Effector memory CD4-positive, alpha-beta T cell (primary cell): ENCODE measurements around the gene SLC15A4.

Source experiments
- DNase-seq, 3 donors: peaks; one replicate each; pipeline ENCODE4 v3.0.0-alpha.2; 2020
- H3K27ac ChIP-seq: 2 replicates; pipeline ENCODE4 v1.7.0; 2013; ENCODE audit warnings: mild to moderate bottlenecking, low read length, moderate library complexity; ENCODE audit not compliant: insufficient read depth, poor library complexity, severe bottlenecking
- H3K27me3 ChIP-seq: replicated peaks from 2 replicates; pipeline ENCODE4 v1.7.0; 2013; ENCODE audit warnings: mild to moderate bottlenecking, low read length; ENCODE audit not compliant: insufficient read depth, control insufficient read depth, poor library complexity, severe bottlenecking
- H3K36me3 ChIP-seq: 2 replicates; pipeline ENCODE4 v1.7.0; 2013; ENCODE audit warnings: mild to moderate bottlenecking, low read length, moderate library complexity; ENCODE audit not compliant: control insufficient read depth, insufficient read depth
- H3K4me1 ChIP-seq: 2 replicates; pipeline ENCODE4 v1.7.0; 2013; ENCODE audit warnings: low read length, mild to moderate bottlenecking; ENCODE audit not compliant: control insufficient read depth, insufficient read depth, poor library complexity, severe bottlenecking
- H3K4me3 ChIP-seq: 2 replicates; pipeline ENCODE4 v1.7.0; 2013; ENCODE audit warnings: low read length, low read depth, mild to moderate bottlenecking; ENCODE audit not compliant: insufficient read depth, poor library complexity, severe bottlenecking
- H3K9me3 ChIP-seq: 2 replicates; pipeline ENCODE4 v1.7.0; 2013; ENCODE audit warnings: mild to moderate bottlenecking, low read length, moderate library complexity; ENCODE audit not compliant: control insufficient read depth

Gene SLC15A4

DNA sequence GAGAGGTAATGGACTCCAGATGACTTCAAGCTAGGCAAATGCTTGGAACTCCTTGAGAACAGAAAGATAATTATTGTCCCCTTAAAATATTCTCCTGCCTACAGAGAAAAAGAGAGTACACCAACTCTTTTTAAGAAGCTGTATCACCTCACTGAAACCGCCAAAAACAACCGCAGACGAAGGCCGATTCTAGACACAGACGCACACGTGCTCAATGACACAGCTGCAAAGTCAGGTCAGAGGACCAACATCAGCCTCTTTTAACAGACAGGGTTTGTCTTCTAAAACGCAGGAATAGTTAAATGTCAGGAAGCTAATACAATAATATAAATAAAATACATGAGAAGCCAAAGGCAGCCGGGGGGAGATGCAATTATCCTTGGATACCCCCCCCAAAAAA, 19.0 kb downstream of the SLC15A4 start:
- H3K36me3 ChIP-seq: peaks cover 30% of the 10 kb centered on the region
- H3K4me3 ChIP-seq: no peak overlapping the region
- no peaks in the 10 kb centered on the region for H3K4me1 ChIP-seq
- DNase-seq: no peak
- no peaks in the 10 kb centered on the region for H3K27me3 ChIP-seq
- no peaks in the 10 kb centered on the region for H3K9me3 ChIP-seq
- H3K27ac ChIP-seq: no peak overlapping the region

GRCh38 chr12:128803788-128804187, 20.0 kb downstream of the SLC15A4 start:
- DNase-seq: no peak
- H3K27me3 ChIP-seq: no peaks in the 10 kb centered on the region
- H3K9me3 ChIP-seq: no peaks in the 10 kb centered on the region
- H3K36me3 ChIP-seq: peaks cover 38% of the 10 kb centered on the region
- no peaks in the 10 kb centered on the region for H3K4me1 ChIP-seq
- H3K27ac ChIP-seq: no peak overlapping the region
- H3K4me3 ChIP-seq: no peak overlapping the region

- peaks cover 41% of the 10 kb centered on the region for H3K36me3 ChIP-seq
- no peak for DNase-seq
- no peaks in the 10 kb centered on the region for H3K4me1 ChIP-seq
- no peaks in the 10 kb centered on the region for H3K27me3 ChIP-seq
- no peaks in the 10 kb centered on the region for H3K9me3 ChIP-seq
- H3K27ac ChIP-seq: no peak overlapping the region
- no peak overlapping the region for H3K4me3 ChIP-seq
Observed at GRCh38 chr12:128802756-128803155, 21.0 kb downstream of the SLC15A4 start.

DNA sequence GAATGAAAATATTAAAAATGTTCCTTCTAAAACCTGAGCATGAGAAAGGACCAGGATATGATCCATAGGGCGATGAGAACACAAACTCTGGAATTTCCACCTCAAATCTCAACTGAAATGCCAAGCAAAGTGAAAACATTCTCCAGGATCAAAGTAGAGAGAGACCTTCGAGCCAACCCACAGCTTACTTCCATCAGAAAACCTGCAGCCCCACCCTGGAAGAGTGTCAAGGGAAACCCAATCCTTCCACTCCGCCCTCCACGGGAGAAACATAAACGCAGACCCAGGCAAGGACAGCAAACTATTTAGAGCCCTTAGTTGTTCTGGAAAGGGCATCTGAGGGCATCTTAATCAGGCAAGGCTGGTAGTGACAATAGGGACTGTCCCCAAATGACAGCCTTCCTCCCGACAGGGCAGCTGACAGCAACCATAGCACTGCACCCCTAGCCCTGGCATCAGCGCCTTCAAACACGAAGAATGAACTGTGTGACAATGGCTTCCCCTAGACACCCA, 21.8 kb downstream of the SLC15A4 start:
- DNase-seq: no peak
- Histone ChIP-seq H3K4me3 (no peak overlapping the region), H3K9me3 (no peaks in the 10 kb centered on the region), H3K27ac (no peak overlapping the region), H3K4me1 (no peaks in the 10 kb centered on the region), H3K27me3 (no peaks in the 10 kb centered on the region), H3K36me3 (peaks cover 46% of the 10 kb centered on the region)

- DNase-seq: no peak
- H3K27ac ChIP-seq: no peak overlapping the region
- H3K4me1 ChIP-seq: no peaks in the 10 kb centered on the region
- H3K9me3 ChIP-seq: no peaks in the 10 kb centered on the region
- H3K4me3 ChIP-seq: no peak overlapping the region
- H3K27me3 ChIP-seq: no peaks in the 10 kb centered on the region
- H3K36me3 ChIP-seq: peaks cover 51% of the 10 kb centered on the region
Observed at GRCh38 chr12:128800606-128801005, 23.2 kb downstream of the SLC15A4 start.

GRCh38 chr12:128798571-128799341, 25.0 kb downstream of the SLC15A4 start:
- no peak overlapping the region for H3K4me3 ChIP-seq
- peaks cover 42% of the 10 kb centered on the region for H3K36me3 ChIP-seq
- H3K9me3 ChIP-seq: no peaks in the 10 kb centered on the region
- no peak for DNase-seq
- no peaks in the 10 kb centered on the region for H3K4me1 ChIP-seq
- H3K27ac ChIP-seq: no peak overlapping the region
- no peaks in the 10 kb centered on the region for H3K27me3 ChIP-seq

- Histone ChIP-seq H3K36me3 (peaks cover 43% of the 10 kb centered on the region), H3K4me1 (no peaks in the 10 kb centered on the region), H3K27ac (no peak overlapping the region), H3K27me3 (no peaks in the 10 kb centered on the region), H3K9me3 (no peaks in the 10 kb centered on the region), H3K4me3 (no peak overlapping the region)
- no peak for DNase-seq
Observed at GRCh38 chr12:128797119-128798118, 26.3 kb downstream of the SLC15A4 start.

DNA sequence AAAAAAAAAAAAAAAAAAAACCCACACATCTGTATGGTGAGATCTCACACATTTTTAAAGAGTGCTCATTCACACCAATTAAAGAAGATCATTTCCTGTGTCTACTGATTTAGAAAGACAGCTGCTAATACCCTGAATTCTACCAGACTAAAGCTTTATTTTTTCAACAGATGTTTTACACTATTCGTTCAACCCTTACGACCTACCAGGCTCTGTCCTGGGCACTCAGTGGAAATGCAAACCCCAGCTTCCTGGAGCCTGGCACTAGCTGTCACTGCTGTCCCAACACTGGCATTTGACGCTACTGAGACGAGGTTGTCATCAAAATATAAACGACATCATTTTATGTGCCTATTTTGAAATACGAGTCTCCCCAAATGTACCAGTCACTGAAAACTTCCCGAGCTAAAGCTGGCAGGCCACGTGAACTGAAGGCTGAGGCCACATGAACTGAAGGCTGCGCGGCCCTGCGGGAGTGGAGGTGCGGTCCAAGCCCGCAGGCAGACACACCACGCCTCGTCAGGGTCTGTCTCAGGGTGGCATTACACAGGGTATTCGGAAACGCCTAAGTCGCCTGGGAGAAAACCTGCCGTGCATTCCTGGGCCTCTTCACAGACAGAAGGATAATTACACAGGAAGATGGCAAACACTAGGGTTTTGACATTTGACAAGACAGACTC, 27.2 kb downstream of the SLC15A4 start:
- Histone ChIP-seq H3K27ac (no peak overlapping the region), H3K4me1 (no peaks in the 10 kb centered on the region), H3K36me3 (peaks cover 47% of the 10 kb centered on the region), H3K4me3 (no peak overlapping the region), H3K27me3 (no peaks in the 10 kb centered on the region), H3K9me3 (no peaks in the 10 kb centered on the region)
- no peak for DNase-seq

DNA sequence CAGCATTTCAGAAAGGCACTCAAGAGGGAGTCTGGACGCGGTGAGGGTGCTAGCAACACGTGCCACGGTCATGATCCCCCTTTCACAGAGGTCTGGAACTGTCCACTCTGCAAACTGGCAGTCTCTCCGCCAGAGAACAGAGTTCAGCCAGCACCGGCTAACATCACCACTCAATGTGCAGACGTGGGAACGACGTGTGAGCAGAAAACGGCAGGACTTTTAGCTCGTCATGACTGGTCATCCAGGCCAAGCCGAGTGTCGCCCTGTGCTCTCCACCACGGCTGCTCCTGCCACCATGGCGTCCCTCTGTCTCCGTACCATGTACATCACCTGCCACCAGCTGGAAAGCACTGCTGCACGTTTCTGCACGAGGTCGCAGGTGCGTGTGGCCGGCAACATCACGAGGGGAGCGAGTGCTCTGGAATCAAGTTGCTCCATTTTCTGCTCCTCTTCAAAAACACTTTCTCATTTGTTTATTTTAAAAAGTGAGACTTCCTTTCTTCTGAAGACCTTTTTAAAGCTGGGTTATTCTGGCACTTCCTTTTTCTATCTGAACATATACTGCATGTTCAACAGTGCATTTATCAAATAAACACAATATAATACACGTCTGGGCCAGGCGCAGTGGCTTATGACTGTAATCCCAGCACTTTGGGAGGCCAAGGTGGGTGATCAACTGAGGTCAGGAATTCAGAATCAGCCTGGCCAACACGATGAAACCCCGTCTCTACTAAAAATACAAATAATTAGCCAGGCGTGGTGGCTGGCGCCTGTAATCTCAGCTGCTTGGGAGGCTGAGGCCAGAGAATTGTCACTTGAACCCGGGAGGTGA, 28.0 kb downstream of the SLC15A4 start:
- Histone ChIP-seq H3K4me1 (no peaks in the 10 kb centered on the region), H3K36me3 (peaks cover 40% of the 10 kb centered on the region)

More for the DNA sequence above, 28.0 kb downstream of the SLC15A4 start:
- Histone ChIP-seq H3K27me3 (no peaks in the 10 kb centered on the region), H3K9me3 (no peaks in the 10 kb centered on the region), H3K27ac (no peak overlapping the region), H3K4me3 (no peak overlapping the region)
- DNase-seq: no peak
